Measurements from ENCODE around the gene RHOJ. TPM values are rescaled to one million over a fixed set of nuclear protein-coding genes. Genes with fewer than 3 reads are reported as not detected.

The RHOJ gene
- total and polyA plus RNA-seq, 4 donors = 1.0 to 1.7 (median 1.2) TPM

DNA sequence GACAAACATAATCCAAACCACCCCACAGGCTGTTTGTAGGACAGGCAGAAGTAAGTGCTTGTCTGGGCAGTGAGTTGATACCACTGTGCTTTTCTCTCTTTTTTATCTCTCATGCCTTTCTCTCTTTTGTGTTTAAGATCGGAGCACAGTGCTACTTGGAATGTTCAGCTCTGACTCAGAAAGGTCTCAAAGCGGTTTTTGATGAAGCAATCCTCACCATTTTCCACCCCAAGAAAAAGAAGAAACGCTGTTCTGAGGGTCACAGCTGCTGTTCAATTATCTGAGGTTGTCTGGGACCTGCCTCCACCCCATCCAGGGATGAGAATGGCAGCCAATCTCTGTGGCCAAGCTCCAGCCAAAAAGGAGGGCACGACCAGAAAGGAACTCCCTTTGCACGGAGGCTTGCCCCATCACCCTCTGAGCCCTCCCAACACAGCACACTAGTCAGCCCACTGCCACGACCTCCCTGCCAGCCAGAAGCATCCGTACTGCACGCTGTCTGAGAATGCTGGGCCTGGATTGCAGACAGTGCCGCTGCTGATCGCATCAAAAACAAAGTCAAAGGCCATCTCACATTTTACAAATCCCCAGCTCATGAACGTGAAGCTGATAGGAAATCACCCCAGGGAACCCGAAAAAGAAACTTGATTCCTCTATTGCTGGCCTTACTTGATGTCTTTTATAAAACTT, 86.6 kb downstream of the RHOJ start:
- Histone ChIP-seq H3K4me3 (ENCODE audit: low read depth in 1 of 3, low read length in 3 of 3) (no peak overlapping the region), H3K36me3 (ENCODE audit: control insufficient read depth in 4 of 4, insufficient read depth in 3 of 4, low read depth in 1 of 4, low read length in 3 of 4) (no peaks in the 10 kb centered on the region), H3K27ac (ENCODE audit: low read depth in 1 of 2, low read length in 2 of 2) (no peak overlapping the region), H3K4me1 (ENCODE audit: control insufficient read depth in 4 of 4, insufficient read depth in 4 of 4, low read length in 3 of 4) (peaks cover 0 to 5% (median 0%) of the 10 kb centered on the region in 4 donors), H3K27me3 (ENCODE audit: control insufficient read depth in 4 of 4, insufficient read depth in 4 of 4, low read length in 3 of 4) (peaks cover 0 to 8% (median 0%) of the 10 kb centered on the region in 4 donors), H3K9ac (ENCODE audit: low read depth in 1 of 2, low read length in 2 of 2) (no peak overlapping the region), H3K9me3 (ENCODE audit: control insufficient read depth in 4 of 4, low read length in 3 of 4) (no peaks in the 10 kb centered on the region)
- TF ChIP-seq, protein P1, sequence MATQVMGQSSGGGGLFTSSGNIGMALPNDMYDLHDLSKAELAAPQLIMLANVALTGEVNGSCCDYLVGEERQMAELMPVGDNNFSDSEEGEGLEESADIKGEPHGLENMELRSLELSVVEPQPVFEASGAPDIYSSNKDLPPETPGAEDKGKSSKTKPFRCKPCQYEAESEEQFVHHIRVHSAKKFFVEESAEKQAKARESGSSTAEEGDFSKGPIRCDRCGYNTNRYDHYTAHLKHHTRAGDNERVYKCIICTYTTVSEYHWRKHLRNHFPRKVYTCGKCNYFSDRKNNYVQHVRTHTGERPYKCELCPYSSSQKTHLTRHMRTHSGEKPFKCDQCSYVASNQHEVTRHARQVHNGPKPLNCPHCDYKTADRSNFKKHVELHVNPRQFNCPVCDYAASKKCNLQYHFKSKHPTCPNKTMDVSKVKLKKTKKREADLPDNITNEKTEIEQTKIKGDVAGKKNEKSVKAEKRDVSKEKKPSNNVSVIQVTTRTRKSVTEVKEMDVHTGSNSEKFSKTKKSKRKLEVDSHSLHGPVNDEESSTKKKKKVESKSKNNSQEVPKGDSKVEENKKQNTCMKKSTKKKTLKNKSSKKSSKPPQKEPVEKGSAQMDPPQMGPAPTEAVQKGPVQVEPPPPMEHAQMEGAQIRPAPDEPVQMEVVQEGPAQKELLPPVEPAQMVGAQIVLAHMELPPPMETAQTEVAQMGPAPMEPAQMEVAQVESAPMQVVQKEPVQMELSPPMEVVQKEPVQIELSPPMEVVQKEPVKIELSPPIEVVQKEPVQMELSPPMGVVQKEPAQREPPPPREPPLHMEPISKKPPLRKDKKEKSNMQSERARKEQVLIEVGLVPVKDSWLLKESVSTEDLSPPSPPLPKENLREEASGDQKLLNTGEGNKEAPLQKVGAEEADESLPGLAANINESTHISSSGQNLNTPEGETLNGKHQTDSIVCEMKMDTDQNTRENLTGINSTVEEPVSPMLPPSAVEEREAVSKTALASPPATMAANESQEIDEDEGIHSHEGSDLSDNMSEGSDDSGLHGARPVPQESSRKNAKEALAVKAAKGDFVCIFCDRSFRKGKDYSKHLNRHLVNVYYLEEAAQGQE (IDR thresholded peaks at IDR 0.05) = no peak
- TF ChIP-seq MAX (IDR thresholded peaks at IDR 0.05) (no peak), NR2F2 (IDR thresholded peaks at IDR 0.05) (no peak), FOXA1 (IDR thresholded peaks at IDR 0.05) (no peak), JUND (IDR thresholded peaks at IDR 0.05) (no peak), HNF4G (IDR thresholded peaks at IDR 0.05) (no peak), EGR1 (IDR thresholded peaks at IDR 0.05; ENCODE audit: low read depth in 2 of 2) (no peak), RAD21 (IDR thresholded peaks at IDR 0.05) (no peak), GABPA (IDR thresholded peaks at IDR 0.05 in 1 of 2, conservative IDR thresholded peaks at IDR 0.05 in 1 of 2) (no peak), FOXA2 (IDR thresholded peaks at IDR 0.05) (no peak), HNF4A (conservative IDR thresholded peaks at IDR 0.05) (no peak)
- TF ChIP-seq, protein P2, sequence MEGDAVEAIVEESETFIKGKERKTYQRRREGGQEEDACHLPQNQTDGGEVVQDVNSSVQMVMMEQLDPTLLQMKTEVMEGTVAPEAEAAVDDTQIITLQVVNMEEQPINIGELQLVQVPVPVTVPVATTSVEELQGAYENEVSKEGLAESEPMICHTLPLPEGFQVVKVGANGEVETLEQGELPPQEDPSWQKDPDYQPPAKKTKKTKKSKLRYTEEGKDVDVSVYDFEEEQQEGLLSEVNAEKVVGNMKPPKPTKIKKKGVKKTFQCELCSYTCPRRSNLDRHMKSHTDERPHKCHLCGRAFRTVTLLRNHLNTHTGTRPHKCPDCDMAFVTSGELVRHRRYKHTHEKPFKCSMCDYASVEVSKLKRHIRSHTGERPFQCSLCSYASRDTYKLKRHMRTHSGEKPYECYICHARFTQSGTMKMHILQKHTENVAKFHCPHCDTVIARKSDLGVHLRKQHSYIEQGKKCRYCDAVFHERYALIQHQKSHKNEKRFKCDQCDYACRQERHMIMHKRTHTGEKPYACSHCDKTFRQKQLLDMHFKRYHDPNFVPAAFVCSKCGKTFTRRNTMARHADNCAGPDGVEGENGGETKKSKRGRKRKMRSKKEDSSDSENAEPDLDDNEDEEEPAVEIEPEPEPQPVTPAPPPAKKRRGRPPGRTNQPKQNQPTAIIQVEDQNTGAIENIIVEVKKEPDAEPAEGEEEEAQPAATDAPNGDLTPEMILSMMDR (IDR thresholded peaks at IDR 0.05; ENCODE audit: low read depth, low read length, missing input control) = no peak
- WGBS = 81% methylated on average over 12 of the region's 12 CpGs
- no peak for DNase-seq (ENCODE audit: low spot score)

GRCh38 chr14:63292805-63293204, 88.6 kb downstream of the RHOJ start:
- TF ChIP-seq, protein P2 (IDR thresholded peaks at IDR 0.05; ENCODE audit: low read depth, low read length, missing input control) = no peak
- no peak for TF ChIP-seq EGR1 (IDR thresholded peaks at IDR 0.05; ENCODE audit: low read depth in 2 of 2)
- TF ChIP-seq JUND (IDR thresholded peaks at IDR 0.05) = no peak
- TF ChIP-seq FOXA1 (IDR thresholded peaks at IDR 0.05) = no peak
- no peak for TF ChIP-seq HNF4G (IDR thresholded peaks at IDR 0.05)
- TF ChIP-seq ATF3 (IDR thresholded peaks at IDR 0.05) = no peak
- TF ChIP-seq TAF1 (conservative IDR thresholded peaks at IDR 0.05) = no peak
- Histone ChIP-seq H3K4me1 (ENCODE audit: control insufficient read depth in 4 of 4, insufficient read depth in 4 of 4, low read length in 3 of 4) (no peaks in the 10 kb centered on the region), H3K4me3 (ENCODE audit: low read depth in 1 of 3, low read length in 3 of 3) (no peak overlapping the region), H3K9ac (ENCODE audit: low read depth in 1 of 2, low read length in 2 of 2) (no peak overlapping the region), H3K36me3 (ENCODE audit: control insufficient read depth in 4 of 4, insufficient read depth in 3 of 4, low read depth in 1 of 4, low read length in 3 of 4) (no peaks in the 10 kb centered on the region), H3K27ac (ENCODE audit: low read depth in 1 of 2, low read length in 2 of 2) (no peak overlapping the region), H3K9me3 (ENCODE audit: control insufficient read depth in 4 of 4, low read length in 3 of 4) (no peaks in the 10 kb centered on the region), H3K27me3 (ENCODE audit: control insufficient read depth in 4 of 4, insufficient read depth in 4 of 4, low read length in 3 of 4) (peaks cover 0 to 8% (median 0%) of the 10 kb centered on the region in 4 donors)
- DNase-seq (ENCODE audit: low spot score) = no peak
- WGBS = 89% methylated on average over 2 of the region's 2 CpGs

Data from liver (tissue), 9 donors.